Left cardiac atrium (tissue), 4 donors: ENCODE data around the gene PJA2. TPM values are rescaled to one million over a fixed set of nuclear protein-coding genes. Genes with fewer than 3 reads are reported as not detected.
"Not testable (repeated sequence)": the region's sequence is repeated elsewhere in the genome, so short reads cannot be mapped to it uniquely, and the experiment has no call there.

Experiments
- ATAC-seq, 2 donors: fragments of 200-7000 bp; cut with Tn5 transposase; one replicate each; pipeline ENCODE4 v1.9.1; 2020; ENCODE audit warnings: mild to moderate bottlenecking in 2 of 2, moderate library complexity in 2 of 2
- DNase-seq: peaks from one replicate; pipeline ENCODE4 v3.0.0-alpha.2; 2020
- intact Hi-C, 2 donors: fragments of 100-400 bp; cut with DNase I; formaldehyde crosslinking; loops; one replicate each; pipeline versions ENCODE4 v1.14.1 to v1.15.1; 2022 to 2023
- long read RNA-seq: library from polyadenylated mRNA; unstranded; transcript quantifications from one replicate; pipeline ENCODE4 v2.0.0, GENCODE V29; 2021
- total RNA-seq, 2 donors: library from RNA; stranded (reverse); fragmentation: NEBNext Ultra II Directional; extraction: Animal tissue kit (Norgen Biotek cat#: 25700); gene quantifications; one replicate each; pipeline ENCODE4 v1.2.1, GENCODE V29; 2021
- donor health status: DM: no; HTN: yes; CAD: no.
- donor health status: DM: no; HTN: yes; CAD: no; lungs with severe emphysema.
- donor health status: DM: yes; HTN: yes; CAD: no.
- donor health status: Dilated cardiomyopathy.

PJA2 gene
- 10 to 100 TPM; 72.8 to 94.8 TPM for total RNA-seq
- long read RNA-seq, full-length matches to known transcripts: 88 of 100 reads
- long read RNA-seq, partial matches to known transcripts: 7 of 100 reads
- long read RNA-seq, other reads (novel, unspliced or antisense): 5 of 100 reads

DNA sequence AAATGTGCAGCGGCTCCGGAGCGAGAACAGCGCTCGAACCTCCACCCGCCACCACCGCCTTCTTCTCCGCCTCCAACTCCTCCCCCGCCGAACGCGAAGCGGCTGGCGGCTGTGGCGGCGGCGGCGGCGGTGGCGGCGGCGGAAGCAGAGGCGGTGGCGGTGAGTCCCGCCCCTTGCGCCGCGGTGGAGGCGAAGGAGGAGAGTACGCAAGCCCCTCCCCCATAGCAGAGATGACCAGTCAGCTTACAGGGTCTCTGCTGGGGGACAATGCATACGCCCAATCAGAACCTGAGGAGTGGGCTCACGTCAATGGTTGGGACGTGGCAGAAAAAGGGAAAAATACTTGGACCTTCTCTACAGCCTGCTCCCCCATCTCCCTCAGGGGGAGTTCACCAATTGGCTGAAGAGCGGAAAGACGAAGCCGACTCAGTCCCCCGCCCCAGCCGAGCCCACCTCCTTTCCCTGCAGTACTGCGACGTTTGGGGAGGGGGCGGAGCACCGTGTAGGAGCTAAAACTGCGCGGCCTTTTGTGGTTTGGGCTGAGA lies at the start of gene PJA2:
Gene PJA2 (minus strand): TSS at position 131 of the 545 bp plus-strand sequence. CDS start 26,541 bp downstream, outside the sequence.
- ATAC-seq (peak; percentile 94 to 97), DNase-seq (peak; percentile 99)
- intact Hi-C loops: no loop called here

GRCh38 chr5:109455598-109456096 lies 45.9 kb upstream of the PJA2 start:
- ATAC-seq (peak; percentile 92 to 99), DNase-seq (peak; percentile 53)
- intact Hi-C loops: no loop called here

DNA sequence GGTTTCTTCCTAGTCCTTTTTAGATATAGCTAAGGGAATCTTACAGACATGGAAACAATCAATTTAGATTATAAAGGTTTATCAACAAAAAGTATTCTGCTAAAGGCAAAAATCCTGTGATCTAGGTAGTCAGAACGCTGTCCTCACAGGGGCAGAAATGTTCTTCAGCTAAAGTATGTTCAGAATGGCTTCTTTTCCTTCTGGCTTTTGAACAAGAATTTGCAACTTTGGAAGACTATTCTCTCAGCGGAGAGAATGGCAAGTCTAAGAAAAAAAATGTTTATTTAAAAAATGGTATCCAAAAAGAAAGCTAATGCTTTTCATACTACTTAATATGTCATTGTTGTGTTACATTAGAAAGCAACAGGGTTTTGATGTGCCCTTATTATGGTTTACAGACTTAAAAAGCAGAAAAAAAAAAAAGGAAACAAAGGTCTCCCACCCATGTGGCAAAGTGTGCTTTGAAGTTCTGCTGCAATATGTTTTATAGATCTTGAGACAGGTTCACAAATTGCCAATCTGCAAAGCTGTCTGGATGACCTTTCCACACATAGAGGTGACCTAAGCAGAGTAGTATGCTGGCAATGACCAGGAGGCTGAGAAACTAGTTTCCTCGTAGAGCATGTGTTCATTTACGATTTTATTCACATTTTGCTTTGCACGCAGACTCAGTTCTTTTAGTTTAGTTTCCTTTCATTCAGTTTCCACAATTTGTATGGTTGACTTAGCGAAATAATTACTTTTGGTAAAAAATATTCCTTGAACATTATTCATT lies 45.1 kb upstream of the PJA2 start:
- intact Hi-C loops: no loop called here
- ATAC-seq (peak; percentile 66 to 73), DNase-seq (no peak)

DNA sequence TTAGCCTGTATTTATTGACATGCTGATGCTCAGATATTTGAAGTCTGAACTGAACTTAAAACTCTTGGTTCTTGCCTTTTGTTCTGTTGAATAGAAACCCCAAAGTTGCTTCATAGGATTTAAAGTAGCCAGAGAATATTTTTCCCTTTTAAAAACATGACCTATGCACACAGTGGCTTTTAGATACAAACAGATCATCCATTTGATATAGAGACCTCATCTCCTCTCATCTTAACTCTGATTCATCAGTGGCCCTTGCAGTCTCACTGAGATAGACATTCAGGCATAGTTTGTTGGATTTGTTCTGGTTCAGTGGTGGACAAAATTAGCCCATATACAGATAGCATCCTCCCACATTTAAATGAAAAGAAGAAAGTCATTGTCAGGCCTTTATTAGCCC lies 43.5 kb upstream of the PJA2 start:
- ATAC-seq: no peak
- no peak for DNase-seq
- intact Hi-C loops: no loop called here

- no peak for DNase-seq
- ATAC-seq: peak in 1 of 2 donors; percentile 38
- intact Hi-C loops: no loop called here
Measured at GRCh38 chr5:109452661-109453060, 42.9 kb upstream of the PJA2 start.

GRCh38 chr5:109451146-109451545 lies 41.4 kb upstream of the PJA2 start:
- ATAC-seq (no peak), DNase-seq (no peak)
- intact Hi-C loops: no loop called here

DNA sequence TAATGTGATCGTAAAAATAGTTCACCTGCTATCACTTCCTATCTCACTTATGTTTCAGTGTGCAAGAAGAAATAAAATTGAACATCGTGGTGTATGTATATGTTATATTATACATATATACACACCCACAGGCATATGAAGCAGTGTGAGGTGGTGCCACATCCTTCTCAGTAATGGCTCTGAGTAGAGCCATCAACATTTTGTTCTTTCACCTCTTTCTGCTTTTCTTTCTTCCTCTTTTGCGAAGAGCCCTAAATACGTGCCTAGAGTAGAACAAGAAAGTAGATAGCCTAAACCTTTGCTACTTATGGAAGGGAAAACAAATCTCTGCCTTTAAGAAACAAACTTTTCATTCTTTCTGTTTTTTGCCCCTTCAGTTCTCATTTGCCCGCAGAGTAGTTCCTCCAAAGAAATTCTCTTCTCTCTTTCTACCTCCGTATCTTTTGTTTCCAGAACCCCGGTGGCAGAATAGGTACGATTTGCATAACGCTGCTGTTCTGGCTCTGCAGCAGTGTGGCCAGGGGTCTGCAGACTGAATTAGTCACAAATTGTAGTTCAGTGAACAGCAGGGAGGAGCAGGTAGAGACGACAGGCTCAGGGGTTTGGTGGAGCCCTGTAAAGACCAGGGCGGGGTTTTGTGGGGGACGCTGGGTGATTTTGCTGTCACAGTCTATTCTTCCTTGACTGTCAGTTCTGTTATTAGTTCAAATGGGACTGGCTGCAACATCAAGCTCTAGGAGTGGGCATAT lies 40.5 kb upstream of the PJA2 start:
- DNase-seq: no peak
- intact Hi-C loops: no loop called here
- ATAC-seq: no peak

DNA sequence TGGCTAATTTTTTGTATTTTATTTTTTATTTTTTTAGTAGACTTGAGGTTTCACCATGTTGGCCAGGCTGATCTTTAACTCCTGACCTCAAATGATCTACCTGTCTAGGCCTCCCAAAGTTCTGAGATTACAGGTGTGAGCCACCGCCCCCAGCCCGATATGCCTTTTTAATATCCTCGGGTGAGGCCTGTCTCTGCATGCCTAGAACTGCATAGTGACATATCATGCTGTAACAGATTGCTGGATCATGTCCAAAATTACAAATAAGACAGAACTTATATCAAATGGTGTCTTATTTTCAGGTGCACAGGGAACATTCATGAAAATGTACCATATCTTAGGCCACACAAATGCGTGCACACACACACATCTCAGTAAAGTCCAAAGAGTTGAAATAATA lies 39.1 kb upstream of the PJA2 start:
- intact Hi-C loops: no loop called here
- ATAC-seq (no peak), DNase-seq (no peak)

DNA sequence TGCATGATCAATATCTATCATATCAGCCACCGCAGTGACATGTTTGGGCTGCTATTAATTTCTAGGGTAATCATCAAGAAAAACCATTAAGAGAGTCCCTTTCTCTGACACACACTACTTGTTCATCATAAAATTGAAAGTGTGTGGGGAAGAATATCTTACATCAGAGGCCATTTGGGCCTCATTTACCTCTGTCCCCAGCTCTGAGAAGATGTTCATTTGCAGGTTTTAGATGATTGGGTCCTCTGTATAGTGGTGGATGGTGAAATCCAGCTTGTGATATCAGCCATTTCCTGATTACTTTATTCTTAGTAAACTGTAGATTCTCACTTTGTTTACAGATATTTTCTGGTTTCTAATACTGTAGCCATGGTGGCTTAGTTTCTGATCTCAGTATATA lies 29.8 kb upstream of the PJA2 start:
- DNase-seq: no peak
- no peak for ATAC-seq
- intact Hi-C loops: no loop called here

- no peak for ATAC-seq
- DNase-seq: no peak
- intact Hi-C loops: no loop called here
Measured at GRCh38 chr5:109426075-109426474, 16.3 kb upstream of the PJA2 start.

GRCh38 chr5:109425521-109425920 lies 15.7 kb upstream of the PJA2 start:
- DNase-seq, ATAC-seq, intact Hi-C loops: not testable (repeated sequence)

- ATAC-seq (no peak), DNase-seq (no peak)
- intact Hi-C loops: no loop called here
Measured at GRCh38 chr5:109421956-109422355, 12.2 kb upstream of the PJA2 start.

GRCh38 chr5:109418712-109419352 lies 9.1 kb upstream of the PJA2 start:
- DNase-seq (no peak), ATAC-seq (no peak)
- intact Hi-C loops: no loop called here

DNA sequence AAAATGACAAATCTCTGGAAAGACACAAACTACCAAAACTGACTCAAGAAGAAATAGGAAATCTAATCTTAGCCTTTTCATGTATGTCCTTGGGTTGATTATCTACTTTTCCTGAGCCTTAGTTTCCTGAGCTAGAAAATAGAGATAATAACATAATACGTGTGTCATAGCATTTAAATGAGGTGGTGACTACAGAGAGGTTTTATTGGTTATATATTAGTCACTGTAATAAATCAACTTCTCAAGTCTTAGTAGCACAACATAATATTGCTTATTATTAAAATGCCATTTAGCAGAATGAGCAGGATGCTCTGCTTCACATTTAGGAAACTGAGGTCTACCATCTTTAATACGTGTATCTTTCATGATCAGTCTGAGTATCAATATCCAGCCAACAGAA lies 7.1 kb upstream of the PJA2 start:
- intact Hi-C loops: no loop called here
- ATAC-seq (no peak), DNase-seq (no peak)

DNA sequence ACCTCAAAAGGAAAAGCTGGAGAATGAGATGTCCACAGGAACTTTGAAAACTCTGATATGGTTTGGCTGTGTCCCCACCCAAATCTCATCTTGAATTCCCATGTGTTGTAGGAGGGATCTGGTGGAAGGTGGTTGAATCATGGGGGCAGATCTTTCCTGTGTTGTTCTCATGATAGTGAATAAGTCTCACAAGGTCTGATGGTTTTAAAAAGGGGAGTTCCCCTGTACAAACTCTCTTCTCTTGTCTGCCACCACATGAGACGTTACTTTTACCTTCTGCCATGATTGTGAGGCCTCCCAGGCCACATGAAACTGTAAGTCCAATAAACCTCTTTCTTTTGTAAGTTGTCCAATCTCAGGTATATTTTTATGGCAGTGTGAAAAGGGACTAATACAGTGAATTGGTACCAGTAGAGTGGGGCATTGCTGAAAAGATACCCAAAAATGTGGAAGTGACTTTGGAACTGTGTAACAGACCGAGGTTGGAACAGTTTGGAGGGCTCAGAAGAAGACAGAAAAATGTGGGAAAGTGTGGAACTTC lies 4.2 kb upstream of the PJA2 start:
- intact Hi-C loops, ATAC-seq, DNase-seq: not testable (repeated sequence)

DNA sequence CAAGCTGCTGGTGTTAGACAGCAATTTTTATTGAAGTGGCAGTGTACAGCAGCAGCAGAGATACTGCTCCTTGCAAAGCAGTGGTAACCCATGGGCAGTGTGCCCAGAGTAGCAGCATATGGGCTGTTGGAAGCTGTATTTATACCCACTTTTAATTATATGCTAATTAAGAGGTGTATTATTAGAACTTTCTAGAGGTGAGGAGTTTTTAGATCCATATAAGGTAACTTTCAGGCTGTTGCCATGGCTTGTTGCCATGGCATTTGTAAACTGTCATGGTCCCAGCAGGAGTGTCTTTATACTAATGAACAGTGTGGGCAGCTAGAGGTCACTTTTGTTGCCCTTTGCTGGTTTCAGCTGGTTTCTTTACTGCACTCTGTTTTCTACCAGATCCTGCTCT lies 3.7 kb upstream of the PJA2 start:
- peak; percentile 39 for DNase-seq
- intact Hi-C loops: no loop called here

GRCh38 chr5:109412981-109413402 lies 3.2 kb upstream of the PJA2 start:
- DNase-seq (no peak), ATAC-seq (no peak)
- intact Hi-C loops: no loop called here

More for the DNA sequence above, 3.7 kb upstream of the PJA2 start:
- no peak for ATAC-seq

DNA sequence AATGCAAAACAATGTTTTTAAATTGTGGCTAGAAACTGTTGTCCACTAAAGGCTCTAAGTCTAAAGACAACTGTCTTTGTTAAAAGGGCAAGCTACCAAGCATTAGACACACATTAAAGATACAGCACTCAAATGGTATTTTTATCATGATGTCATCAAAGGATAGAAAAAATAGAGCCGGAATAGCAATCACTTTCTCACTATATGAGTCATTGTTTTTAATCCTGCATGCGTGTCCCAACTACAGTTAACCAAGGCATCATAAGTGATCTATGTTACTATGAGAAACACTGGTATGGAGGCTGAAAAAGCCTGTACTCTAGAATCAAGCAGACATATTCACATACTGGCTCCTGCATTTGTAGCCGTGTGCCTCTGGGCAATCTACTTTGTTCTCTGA lies 1.9 kb upstream of the PJA2 start:
- intact Hi-C loops: no loop called here
- ATAC-seq (no peak), DNase-seq (no peak)

- intact Hi-C loops: no loop called here
- DNase-seq (no peak), ATAC-seq (no peak)
Measured at GRCh38 chr5:109411149-109411514, 1.4 kb upstream of the PJA2 start.
